Left renal pelvis (tissue), 4 donors: ENCODE data around the gene DNER. TPM values are rescaled to one million over a fixed set of nuclear protein-coding genes. Genes with fewer than 3 reads are reported as not detected.
"Not testable (repeated sequence)": the region's sequence is repeated elsewhere in the genome, so short reads cannot be mapped to it uniquely, and the experiment has no call there.

Experiments used
- DNase-seq, 4 donors: peaks; one replicate each; pipeline ENCODE4 v3.0.0-alpha.2; 2013; ENCODE audit warnings: low read depth in 4 of 4, low spot score in 3 of 4
- polyA plus RNA-seq, 4 donors: library from polyadenylated mRNA; unstranded; fragments of 120-200 nt; gene quantifications; one replicate each; pipeline ENCODE4 v1.2.1, GENCODE V29; 2013; ENCODE audit not compliant: insufficient read length in 4 of 4

DNER gene
- polyA plus RNA-seq, 4 donors, result 9.1 to 71.5 (median 59.4) TPM

DNA sequence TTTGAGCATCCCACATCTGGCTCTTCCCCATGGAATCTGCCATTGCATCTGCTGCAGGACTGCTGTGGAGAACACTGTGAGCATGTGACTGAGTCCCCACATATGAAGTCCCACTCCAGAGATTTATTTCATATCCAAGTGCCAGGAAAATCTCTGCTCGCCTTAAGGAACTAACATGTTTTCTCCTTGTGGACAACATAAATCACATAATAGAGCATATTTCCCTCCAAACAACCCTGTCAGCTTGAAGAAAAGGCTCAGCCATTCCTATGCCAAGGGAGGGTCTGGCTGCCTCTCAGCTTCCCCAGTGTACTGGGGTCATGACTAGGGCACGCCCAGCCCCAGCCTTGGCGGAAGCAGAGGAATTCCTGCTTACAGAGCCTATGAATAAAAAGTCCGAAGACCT lies 193.7 kb downstream of the DNER start:
- peak; percentile 29 to 53 (median 44) for DNase-seq

DNA sequence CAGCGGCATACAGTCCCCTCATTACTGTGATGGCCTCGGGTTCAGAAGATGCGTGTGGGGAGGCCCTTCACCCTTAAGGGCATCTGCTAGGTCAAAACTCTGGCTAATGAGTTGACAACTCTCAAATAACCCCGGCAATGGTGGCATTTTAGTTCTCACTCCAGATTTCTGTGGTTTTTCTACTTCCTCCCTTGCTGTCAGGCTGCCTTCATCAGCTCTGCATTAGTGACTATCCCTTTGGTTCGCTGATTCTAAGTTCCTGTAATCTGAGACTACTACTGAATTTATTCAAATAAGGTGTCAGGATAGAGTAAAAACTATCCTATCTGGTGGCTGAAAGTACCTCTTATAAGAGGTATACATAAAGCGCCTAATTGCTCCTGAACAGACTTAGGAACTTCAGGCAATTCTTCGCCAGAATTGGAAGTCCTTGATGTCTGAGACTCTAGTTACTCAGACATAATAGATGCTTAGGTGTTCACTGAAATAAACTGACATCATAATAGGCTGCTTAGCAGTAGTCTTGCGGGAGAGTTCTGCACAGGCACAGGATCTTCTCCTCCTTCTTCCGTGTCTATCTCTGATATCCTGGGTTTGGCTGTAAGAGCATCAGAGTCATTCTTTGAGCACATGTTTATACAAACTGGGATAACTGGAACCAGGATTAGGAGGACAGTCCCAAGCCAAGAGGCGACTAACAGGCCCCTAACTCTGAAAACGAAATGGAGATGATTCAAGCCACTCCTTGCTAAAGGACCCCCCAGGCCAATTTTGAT lies 194.5 kb downstream of the DNER start:
- no peak for DNase-seq

DNA sequence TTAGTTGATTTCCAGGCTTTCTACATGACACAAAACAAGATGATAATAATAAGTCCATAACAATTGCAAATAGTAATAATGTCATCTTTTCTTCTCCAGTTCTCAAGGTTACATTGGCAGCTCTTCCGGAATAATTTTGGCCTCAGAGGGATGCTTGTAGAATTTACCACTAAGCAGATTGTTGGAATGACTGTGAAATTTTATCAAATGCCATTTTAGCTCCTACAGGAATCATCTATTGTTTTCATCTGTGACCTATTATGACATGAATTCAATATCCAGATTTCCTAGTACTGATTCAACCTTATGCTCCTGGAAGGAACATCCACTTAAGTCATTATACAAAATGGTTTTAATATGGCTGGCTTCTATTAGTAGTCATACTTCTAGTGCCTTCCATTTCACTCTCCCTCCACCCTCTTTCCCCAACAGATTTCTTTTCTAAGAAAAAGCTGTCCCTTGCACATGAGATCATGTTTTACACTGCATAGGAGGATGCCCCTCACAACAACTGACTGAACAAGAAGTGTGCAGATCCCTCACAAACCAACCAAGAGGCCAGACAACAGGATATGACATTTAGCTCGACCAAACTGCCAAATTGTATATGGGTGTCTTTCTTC lies 200.0 kb downstream of the DNER start:
- DNase-seq, result no peak

DNA sequence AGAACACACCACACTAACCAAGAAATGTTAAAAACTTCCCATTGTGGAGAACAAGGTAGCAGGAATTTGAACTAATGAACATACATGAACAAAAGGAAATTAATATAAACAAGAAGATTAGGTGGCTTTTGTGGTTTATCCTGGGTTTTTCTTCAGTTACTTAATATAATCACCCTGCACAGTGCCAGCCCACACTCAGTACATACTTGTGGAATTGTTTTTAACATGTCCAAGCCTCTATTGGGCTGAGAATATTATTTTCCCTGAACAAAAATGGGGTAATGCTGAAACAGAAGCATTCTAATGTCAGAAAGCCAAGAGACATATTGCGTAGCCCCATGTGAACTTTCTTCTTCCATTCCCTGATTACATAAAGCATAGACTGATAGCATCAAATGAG lies 202.8 kb downstream of the DNER start:
- DNase-seq, result no peak

- DNase-seq, result not testable (repeated sequence)
These were observed 207.7 kb downstream of the DNER start for GRCh38 chr2:229506699-229507098.

DNA sequence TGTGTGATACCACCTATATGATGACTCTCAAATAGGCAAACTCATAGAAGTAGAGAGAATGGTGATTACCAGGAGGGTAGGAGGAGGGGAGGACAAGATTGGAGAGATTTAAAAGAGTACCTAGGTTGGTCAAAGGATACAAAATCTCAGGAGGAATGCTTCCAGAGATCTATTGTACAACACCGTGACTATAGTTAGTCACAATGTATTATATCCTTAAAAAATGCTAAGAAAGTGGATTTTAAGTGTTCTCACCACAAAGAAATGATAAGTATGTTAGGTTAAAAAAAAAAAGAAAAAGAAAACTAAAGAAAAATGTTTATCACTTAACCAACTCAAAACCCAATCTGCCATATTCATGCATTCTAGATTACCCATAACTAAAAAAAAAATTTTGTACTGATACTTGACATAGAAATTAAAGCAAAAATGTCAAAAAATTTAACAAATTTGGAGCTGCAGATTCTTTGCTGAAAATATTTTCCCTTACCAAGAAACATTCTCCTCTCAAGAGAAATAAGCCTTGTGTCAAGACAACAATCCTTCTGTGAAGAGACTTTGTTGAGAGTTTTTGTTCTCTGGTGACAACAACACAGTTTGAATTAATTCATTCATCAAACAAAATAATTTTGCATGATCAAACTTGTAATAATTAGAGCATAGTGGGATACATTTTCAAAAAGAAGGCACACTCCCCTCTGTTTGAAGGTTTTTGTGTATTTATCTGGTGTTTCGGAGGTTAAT lies 213.1 kb downstream of the DNER start:
- no peak for DNase-seq

DNA sequence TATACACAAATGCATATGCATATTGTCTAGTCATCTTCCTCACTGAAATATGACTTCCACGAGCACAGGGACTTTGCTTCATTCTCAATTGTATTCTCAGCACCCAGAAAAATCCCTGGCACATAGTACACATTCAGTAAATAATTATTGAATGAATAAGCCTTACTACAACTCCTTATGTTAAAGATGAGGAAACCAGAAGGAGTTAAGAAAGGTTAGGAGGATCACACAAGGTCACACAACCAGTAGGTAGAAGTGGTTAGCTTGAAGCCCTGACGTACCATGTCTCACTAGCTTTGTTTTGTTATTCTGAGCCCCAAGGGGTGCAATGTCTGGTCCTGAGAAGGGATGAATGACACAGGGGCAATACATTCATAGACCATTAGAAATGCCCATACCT lies 222.3 kb downstream of the DNER start:
- no peak for DNase-seq

DNA sequence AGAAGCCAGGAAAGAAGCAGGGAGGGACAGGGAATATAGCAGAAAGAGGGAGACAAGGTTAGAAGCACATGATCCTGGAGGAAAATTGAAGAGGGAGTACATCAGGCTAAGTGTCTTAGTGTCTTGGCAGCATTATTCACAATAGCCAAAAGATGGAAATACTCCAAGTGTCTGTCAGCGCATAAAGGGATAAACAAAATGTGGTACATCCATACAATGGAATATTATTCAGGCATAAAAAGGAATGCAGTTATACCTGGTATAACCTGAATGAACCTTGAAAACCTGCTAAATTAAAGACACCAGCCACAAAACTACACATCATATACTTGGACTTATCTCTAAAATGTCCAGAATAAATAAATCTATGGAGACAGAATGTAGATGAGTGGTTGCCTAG lies 224.2 kb downstream of the DNER start:
- DNase-seq, result no peak

DNA sequence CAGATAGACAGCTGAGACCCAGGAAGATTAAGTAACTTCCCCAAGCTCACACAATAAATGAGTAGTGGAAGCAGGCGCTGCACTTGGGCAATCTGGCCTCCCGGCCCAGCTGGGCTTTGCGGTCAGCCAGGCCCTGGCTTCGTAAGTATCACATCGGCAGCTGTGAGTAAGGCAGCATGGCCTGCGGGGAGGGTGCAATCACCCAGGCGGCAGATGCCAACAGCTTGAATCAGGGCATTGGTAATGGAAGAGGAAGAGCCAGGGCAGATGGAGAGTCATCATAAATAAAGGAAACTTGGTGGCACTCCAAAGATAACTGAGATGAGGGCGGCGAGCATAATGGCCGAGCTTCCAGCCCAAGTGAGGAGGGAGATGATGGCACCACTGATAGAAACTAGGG lies 225.3 kb downstream of the DNER start:
- no peak for DNase-seq

- no peak for DNase-seq
These were observed 226.1 kb downstream of the DNER start for GRCh38 chr2:229488232-229488631.

GRCh38 chr2:229486673-229487072 lies 227.7 kb downstream of the DNER start:
- DNase-seq, result no peak

DNA sequence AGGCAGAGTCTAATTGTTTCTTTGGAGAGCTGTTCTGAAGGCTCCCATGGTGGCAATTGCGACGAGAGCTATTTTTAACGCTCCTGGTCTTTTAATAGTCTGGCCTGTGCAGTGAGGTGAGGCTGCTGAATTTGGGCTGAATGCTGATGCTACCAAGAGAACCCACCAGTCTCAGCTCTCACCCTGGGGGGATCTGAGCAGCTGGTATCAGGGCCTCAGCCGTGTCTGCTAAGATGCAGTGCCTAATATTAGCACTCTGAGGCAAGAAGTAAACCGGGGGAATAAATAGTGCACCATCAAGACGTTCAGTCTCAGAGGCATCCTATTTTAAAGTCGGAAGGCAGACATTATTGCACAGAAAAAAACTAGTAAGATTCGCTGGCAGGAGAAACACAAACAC lies 228.5 kb downstream of the DNER start:
- no peak for DNase-seq

DNA sequence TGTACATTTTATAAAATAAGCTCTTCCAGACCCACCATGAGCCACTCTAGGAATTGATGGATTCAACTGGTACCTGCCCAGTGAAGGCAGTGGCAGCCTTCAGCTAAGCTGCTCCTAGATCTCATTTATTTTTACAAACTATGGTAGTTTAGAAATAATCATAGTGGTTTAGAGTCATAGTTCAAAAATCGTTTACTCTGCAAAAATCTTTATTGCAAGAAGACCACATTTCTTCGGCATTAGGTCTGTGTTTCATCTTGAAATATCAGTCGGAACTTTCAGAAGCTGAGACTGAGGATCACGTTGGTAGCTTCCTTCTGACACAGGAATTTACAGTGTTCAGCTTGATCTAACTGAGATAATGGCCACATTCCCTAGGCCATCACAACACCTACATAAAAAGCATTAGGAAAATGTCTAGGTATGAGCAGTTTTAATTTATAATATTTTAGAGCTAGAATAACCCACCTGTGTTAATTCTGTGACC lies 237.0 kb downstream of the DNER start:
- no peak for DNase-seq

DNA sequence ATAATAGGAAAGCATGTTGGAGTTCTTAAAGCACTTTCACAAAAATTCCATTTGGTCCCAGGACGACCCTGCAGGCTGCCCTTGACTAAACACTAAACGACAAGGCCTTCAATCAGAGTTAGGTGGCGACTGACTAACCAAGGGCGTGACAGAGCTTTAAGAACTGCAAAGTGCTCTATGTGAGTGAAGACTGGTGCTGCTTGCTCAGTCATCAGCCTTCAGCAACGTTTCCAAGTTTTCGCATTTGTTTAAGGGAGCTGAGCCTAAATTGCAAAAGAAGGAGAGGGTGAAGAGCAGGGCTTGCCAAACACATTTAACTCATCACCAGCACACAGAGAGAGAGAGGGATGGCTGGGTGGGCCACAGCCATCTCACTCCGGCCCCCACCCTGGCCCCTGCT lies 238.6 kb downstream of the DNER start:
- no peak for DNase-seq

GRCh38 chr2:229474125-229474524 lies 240.2 kb downstream of the DNER start:
- DNase-seq, result no peak

DNA sequence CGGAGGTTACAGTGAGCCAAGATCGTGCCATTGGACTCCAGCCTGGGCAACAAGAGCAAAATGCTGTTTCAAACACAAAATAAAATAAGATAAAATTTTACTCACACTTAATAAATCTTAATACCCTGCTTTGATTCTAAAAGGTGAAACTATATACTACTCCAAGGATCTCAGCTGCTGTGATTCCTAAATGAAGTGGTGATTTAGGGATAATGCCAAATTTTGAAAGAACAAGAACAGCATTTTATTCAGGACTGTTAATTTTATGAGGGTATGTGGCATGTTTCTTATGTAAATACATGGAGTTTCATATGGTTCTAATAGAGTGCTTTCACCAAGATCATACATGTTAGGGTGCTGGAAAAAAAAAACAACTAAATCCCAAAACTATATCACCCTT lies 243.6 kb downstream of the DNER start:
- no peak for DNase-seq

DNA sequence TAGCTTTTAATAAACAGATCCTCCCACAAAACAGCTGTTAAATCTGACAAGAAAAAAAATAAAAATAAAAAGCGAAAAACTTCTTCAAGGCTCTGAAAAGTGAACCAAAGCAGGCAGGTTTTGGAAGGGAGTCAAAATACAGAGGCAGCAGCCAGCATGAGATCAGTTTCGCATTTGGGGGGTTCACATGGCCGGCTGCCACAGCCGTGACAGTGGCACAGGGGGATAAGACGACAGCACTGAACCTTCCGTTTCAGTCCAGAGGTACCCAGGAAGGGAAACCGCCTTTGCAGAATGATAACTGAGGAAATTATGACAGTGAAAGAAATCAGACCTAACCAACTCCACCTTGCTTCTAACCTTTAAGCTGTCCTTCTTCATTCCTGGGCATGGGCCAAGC lies 246.6 kb downstream of the DNER start:
- DNase-seq, result no peak

DNA sequence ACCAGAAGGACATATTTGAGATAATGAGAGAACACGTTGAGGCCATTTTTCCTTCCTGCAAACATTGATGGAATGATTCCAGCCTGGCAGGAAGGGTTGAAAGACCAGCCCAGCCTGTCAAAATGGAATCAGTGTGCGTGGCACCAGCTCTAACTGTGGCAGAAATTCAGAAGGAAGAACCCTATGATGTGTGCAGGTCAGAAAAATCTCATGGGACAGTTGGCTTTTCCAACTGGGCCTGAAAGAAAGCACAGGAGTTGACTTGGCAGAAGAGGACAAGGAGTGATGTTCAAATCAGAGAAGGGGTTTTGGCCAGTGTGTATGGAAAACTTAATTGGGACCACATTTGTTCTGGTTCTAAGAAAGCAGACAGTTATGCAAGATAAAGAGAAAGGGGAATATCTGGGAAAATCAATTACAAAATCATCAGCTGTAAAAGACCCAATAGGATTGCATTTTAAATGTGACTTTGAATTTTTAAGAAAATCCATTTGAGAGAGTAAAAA lies 250.5 kb downstream of the DNER start:
- DNase-seq, result no peak

DNA sequence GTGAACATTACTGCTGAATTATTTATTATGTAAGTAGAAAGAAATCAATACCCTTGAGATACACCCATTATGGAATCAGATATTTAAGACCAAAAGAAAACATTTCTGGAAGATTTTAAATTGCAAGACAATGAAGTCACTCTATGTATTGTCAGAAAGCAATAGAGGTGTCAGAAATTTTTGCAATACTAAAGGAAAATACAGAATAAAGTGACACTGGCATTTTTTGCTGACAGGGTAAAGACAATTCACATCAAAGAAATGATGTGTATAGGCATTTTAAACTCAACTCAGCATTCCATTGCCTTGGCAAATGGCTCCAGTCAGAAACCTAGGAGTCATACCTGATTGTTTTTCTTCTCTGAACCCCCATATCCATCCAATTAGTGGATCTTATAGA lies 252.2 kb downstream of the DNER start:
- DNase-seq, result no peak

- no peak for DNase-seq
These were observed 258.3 kb downstream of the DNER start for GRCh38 chr2:229456091-229456490.

GRCh38 chr2:229454934-229455631 lies 259.3 kb downstream of the DNER start:
- DNase-seq, result no peak
